DMS 273 (cell line): ENCODE data around the gene NMNAT3.
A peak's percentile ranks its signal among the peaks of the same experiment; 100 is the strongest.
"Not testable (repeated sequence)": the region's sequence is repeated elsewhere in the genome, so short reads cannot be mapped to it uniquely, and the experiment has no call there.

Experiments
- DNase-seq: peaks from one replicate; lab custom pipeline; 2025; ENCODE audit not compliant: unreplicated experiment; lab: John Stamatoyannopoulos, UW

NMNAT3 gene

GRCh38 chr3:139586420-139587017 lies 91.3 kb downstream of the NMNAT3 start:
- DNase-seq, result no peak

GRCh38 chr3:139585820-139586219 lies 92.0 kb downstream of the NMNAT3 start:
- no peak for DNase-seq

- DNase-seq, result not testable (repeated sequence)
These were observed 94.1 kb downstream of the NMNAT3 start for GRCh38 chr3:139583651-139584050.

DNA sequence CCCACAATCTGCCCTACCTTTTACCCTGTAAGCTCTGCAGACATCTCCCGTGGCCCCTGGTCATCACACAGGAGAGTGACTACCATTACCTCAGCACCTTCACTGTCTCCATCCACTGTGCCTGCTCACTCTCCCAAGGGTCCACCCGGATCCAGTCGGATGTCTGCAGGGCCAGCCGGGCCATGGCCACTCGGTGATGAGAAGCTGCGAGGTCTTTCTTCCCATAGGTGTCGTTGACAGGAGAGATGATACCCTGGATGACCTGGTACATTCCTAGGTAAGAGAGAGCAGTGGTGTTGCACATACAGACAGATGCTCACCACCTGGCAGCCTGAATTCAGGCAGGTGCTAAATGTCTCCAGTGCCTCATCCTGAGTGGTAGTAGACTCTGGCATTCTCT lies 99.0 kb downstream of the NMNAT3 start:
- no peak for DNase-seq

DNA sequence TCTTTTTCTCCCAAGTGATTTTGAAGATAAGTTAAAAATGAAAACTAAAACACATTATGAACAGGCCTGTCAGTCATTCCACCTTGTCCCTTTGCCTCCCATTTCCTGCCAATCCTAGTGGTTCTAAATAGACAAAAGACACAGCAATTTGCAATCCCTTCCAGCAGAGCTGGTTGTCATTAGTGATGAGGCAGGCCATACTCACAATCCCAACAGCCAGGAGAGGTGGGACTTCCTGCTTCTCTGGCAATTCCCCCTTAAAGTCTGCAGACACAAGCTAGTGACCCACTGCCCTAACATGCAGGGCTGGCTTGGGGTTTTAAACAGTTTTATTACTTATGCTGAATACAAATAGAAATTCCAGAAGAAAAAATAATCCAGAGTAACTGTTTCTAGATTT lies 99.9 kb downstream of the NMNAT3 start:
- DNase-seq, result no peak

GRCh38 chr3:139577346-139577745 lies 100.4 kb downstream of the NMNAT3 start:
- DNase-seq, result no peak

DNA sequence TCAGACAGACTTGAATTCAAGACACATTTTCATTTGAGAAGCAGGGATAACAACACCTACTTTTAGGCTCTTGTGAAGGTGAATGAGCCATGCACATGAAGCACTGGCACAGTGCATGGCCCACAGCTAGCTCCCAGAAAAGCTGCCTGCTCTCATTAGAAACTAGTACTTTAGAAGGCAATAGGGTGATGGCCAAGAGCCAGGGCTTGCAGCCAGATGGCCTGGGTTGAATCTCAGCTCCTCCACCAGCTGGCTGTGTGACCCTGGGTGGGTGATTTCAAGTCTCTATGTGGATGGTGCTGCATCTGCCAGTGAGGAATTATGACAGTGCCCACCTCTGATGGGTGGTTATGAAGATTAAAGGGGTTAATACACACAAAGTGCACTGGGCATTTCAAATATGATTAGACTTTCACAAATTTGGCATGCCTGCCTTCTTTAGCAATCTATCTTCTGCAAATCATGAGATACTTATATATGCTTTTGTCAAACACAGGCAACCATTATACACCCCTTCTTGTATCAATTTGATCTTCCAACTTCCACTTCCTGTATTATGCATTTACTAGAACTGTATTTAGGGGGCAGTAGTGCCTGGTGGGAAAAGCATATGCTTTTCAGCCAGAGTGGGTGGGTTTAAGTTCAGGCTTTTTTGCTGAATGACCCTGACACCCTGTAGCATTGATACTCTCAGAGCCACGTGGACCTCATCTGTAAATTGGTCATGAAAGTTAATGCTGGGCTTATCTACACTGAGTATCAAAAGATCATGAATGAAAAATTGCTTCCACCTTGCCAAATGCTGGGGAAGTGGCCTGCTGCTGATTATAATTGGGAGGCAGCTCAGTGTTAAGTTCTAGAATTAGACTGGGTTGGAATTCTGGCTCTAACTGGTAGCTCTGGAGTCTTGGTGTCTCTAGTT lies 103.5 kb downstream of the NMNAT3 start:
- DNase-seq, result peak; percentile 97

GRCh38 chr3:139572847-139573672 lies 104.7 kb downstream of the NMNAT3 start:
- no peak for DNase-seq

DNA sequence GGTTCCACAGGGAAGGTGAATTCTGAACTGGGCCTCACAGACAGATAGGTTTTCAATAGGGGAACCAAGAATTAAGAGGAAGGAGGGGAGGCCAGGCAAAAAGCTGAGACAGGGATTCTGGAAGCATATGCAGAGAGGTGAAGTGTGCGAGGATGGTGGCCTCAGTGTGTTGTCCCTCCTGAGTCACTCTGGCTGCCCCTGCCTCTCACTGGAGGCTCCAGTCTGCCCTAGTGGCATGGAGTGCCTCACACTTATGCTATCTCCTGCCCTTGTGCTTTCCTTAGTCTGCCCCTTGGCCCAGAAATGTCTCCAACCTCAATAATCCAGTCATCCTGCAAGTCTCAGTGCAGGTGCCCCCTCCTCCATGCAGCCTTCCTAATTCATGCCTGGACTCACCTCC lies 106.1 kb downstream of the NMNAT3 start:
- DNase-seq, result no peak

DNA sequence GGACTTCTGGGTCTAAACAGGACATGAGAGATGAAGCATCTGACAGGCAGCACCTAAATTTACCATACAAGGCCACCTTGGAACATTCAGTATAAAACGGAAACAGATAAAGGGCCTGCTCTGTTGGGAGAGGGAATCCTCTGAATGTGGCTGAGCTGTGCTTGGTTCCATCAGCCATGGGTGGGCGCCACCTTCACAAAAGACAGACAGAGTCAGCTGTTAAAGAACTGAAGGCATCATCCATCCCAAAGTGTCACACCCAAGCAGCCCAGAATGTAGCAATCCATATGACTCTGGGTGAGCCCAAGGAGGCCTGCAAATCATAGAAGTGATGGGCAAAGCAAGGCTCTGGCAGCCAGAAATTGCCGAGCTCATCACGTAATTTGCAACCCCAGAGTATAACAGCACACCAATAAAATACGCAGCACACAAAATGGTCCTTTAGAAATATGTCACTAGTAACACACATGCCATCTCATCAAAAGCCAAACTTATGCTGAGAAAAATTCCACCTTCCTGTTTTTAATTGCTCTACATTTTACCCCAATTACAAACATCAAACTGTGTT lies 113.4 kb downstream of the NMNAT3 start:
- peak; percentile 77 for DNase-seq

DNA sequence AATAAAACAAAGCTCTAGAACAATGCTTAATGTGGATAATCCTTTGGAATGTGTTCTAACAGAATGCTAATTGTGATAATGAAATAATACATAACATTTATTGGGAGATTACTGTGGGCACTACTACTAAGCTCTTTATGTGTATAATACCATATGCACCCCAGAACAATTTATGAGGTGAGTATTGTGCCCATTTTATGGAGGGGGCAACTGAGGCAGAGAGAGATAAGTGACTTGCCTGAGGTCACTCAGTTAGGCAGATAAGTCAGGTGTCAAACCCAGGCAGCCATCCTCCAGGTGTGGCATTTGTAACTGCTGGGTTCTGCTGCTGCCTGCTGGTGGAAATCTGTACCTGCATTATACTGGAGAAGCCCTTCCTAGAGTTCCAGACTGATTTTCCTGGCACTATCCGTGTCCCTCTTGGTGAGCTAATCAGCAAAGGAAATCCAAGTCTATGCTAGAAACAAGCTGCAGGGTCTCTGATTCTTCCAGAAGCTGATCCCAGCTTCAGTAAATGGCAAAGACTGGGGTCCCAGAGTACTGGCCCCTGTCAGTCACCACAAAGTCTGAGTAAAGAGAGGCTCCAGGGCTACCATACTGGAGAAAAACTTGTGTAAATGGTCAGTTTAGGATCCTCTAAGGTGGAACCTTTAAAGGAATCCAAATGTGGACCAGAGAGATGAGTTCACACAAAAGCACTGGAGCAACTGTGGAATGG lies 115.7 kb downstream of the NMNAT3 start:
- DNase-seq, result peak; percentile 85

DNA sequence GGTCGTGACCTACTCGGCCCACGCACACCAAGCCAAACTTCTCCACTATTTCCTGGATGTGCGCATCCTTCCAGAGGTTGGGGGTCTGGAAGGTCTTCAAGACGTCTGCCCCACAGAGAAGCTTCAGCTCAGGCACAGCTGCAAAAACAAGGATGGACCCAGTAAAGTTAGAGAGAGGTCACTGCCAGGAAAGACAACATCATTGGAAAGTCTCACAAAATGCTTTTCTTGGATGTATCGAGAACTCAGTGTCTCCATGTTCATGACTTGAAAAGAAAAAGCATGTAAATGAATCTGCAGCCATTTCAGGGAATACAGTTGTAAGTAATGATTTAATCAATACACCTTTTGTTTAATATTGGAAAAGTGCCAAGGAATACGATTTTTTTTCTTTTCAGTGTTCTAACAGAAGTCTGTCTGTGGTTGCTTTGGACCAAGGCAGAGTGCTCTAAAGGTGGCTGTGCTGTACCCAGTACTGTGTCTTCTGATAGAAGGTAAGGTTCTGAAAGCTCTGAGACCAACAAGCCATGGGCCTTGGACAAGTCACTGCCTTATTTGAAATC lies 116.4 kb downstream of the NMNAT3 start:
- DNase-seq, result peak; percentile 34

DNA sequence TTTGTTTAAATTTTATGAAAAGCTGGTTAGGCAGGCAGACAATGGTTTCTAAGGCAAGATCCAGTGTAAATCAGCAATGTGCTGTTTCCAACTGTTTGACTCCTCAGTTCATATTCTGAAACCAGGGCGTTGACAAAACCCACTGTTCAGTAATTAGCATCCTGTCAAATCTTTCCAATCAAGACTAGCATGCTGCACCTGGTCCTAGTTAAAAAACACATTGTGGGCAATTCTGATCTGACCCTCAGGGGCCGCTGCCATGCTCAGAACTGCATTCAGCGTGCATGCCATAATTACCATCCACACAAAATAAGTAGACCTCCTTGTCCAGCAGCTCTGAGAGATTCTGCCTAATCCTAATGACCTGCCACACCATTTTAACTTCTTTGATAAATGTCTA lies 117.4 kb downstream of the NMNAT3 start:
- no peak for DNase-seq

GRCh38 chr3:139559541-139559940 lies 118.2 kb downstream of the NMNAT3 start:
- peak; percentile 49 for DNase-seq

- DNase-seq, result no peak
These were observed 119.2 kb downstream of the NMNAT3 start for GRCh38 chr3:139558351-139559266.

DNA sequence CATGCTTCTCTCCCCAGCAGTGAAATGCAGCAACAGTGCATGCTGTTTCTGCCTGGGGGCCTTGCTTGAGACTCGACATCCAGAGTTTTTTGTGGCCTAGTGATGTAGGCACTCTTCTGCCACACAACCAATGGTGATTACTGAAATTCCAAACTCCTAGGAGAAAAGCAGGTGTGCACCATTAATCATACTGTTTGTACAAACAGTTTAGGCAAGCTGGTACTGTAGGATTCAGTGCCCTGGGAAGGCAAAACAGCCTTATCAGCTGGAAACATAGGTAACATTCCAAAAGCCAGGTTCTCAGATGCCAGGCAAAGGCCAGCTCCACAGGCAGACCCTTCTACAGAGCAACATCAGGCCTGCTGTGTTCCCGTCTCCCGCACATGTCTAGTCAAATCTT lies 120.7 kb downstream of the NMNAT3 start:
- peak; percentile 38 for DNase-seq

GRCh38 chr3:139555249-139555648 lies 122.5 kb downstream of the NMNAT3 start:
- DNase-seq, result no peak

DNA sequence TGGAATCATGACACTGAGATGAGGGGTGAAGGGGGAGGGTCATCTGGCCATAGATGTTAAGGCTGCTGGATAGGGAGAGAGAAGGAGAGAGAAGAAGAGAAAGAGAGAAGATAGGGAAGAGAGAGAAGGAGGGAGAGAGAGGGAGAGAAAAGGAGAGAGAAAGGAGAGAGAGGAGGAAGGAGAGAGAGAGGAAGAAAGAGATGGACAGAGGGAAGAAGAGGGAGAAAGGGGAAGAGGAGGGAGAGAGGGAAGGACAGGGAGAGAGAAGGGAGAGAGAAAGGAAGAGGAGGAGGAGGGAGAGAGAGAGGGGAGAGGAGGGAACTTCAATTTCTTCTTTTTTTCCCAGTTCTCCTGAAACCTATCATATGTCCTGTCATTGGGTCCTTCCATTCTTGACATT lies 123.1 kb downstream of the NMNAT3 start:
- no peak for DNase-seq

GRCh38 chr3:139552632-139553365 lies 125.0 kb downstream of the NMNAT3 start:
- peak; percentile 57 for DNase-seq
